Colonic mucosa (tissue), 4 donors: Measurements from ENCODE around the gene MRPL10. TPM values are rescaled to one million over a fixed set of nuclear protein-coding genes. Genes with fewer than 3 reads are reported as not detected.

ENCODE experiments used
- DNase-seq: peaks from one replicate; pipeline ENCODE4 v3.0.0-alpha.2; 2020
- H3K27ac ChIP-seq: fragments of 200-600 bp; one replicate; pipeline ENCODE4 v1.8.0; 2021
- H3K27me3 ChIP-seq: fragments of 200-600 bp; one replicate; pipeline ENCODE4 v1.8.0; 2021
- H3K36me3 ChIP-seq: fragments of 200-600 bp; one replicate; pipeline ENCODE4 v1.8.0; 2021
- H3K4me1 ChIP-seq: fragments of 200-600 bp; one replicate; pipeline ENCODE4 v1.8.0; 2021; ENCODE audit warnings: mild to moderate bottlenecking
- H3K4me3 ChIP-seq: fragments of 200-600 bp; one replicate; pipeline ENCODE4 v1.8.0; 2021
- H3K9ac ChIP-seq, 2 donors: one replicate each; pipeline ENCODE4 v1.7.0; 2013; ENCODE audit warnings: control low read depth in 2 of 2, low read depth in 2 of 2, low read length in 2 of 2
- H3K9me3 ChIP-seq: fragments of 200-600 bp; one replicate; pipeline ENCODE4 v1.8.0; 2021
- CTCF ChIP-seq: fragments of 200-600 bp; IDR thresholded peaks from one replicate; pipeline ENCODE4 v1.8.0; 2022; ENCODE audit warnings: antibody characterized with exemption, mild to moderate bottlenecking
- intact Hi-C: fragments of 100-400 bp; cut with DNase I; formaldehyde crosslinking; loops from one replicate; pipeline ENCODE4 v1.14.1; 2022
- total RNA-seq, 2 donors: library from RNA; stranded (reverse); fragmentation: NEBNext Ultra II Directional in 1 of 2; extraction: Animal tissue kit (Norgen Biotek cat#: 25700) in 1 of 2; gene quantifications; one replicate each; pipeline ENCODE4 v1.2.1, GENCODE V29; 2021
- donor health status: healthy.
- donor health status: DM: no; HTN: no; CAD: no.
- donor health status: DM: no; HTN: no; CAD: no.

MRPL10 gene
- total RNA-seq, 2 donors from 2014 or later: 32.2 to 50.8 TPM

GRCh38 chr17:47823519-47823918 is 7.8 kb downstream of the MRPL10 start:
- intact Hi-C loops: no loop called here
- Histone ChIP-seq H3K4me3 (no peak overlapping the region), H3K27me3 (no peaks in the 10 kb centered on the region), H3K9ac (no peak overlapping the region), H3K36me3 (peaks cover 13% of the 10 kb centered on the region), H3K27ac (no peak overlapping the region), H3K9me3 (no peaks in the 10 kb centered on the region), H3K4me1 (no peaks in the 10 kb centered on the region)
- no peak for TF ChIP-seq CTCF
- DNase-seq: no peak

- Histone ChIP-seq H3K36me3 (peaks cover 13% of the 10 kb centered on the region), H3K9ac (no peak overlapping the region), H3K27ac (no peak overlapping the region), H3K27me3 (no peaks in the 10 kb centered on the region), H3K4me3 (no peak overlapping the region), H3K4me1 (no peaks in the 10 kb centered on the region), H3K9me3 (no peaks in the 10 kb centered on the region)
- no peak for DNase-seq
- intact Hi-C loops: no loop called here
- no peak for TF ChIP-seq CTCF
Observed at GRCh38 chr17:47822785-47823184, 8.6 kb downstream of the MRPL10 start.

- intact Hi-C loops: no loop called here
- Histone ChIP-seq H3K4me1 (no peaks in the 10 kb centered on the region), H3K4me3 (peak within 1 kb of the TSS; percentile 64), H3K9me3 (no peaks in the 10 kb centered on the region), H3K36me3 (peaks cover 13% of the 10 kb centered on the region), H3K9ac (peak within 1 kb of the TSS; percentile 80 to 84), H3K27me3 (no peaks in the 10 kb centered on the region), H3K27ac (peak within 1 kb of the TSS; percentile 76)
- peak; percentile 82 for DNase-seq
- TF ChIP-seq CTCF: no peak
Observed at GRCh38 chr17:47821424-47822391, 9.6 kb downstream of the MRPL10 start, which contains the start of gene OSBPL7. Gene OSBPL7 (minus strand): TSS chr17:47821794. CDS start chr17:47820278, 1,516 bp downstream.

- intact Hi-C loops: no loop called here
- peaks cover 9% of the 10 kb centered on the region for H3K36me3 ChIP-seq
- H3K4me1 ChIP-seq: no peaks in the 10 kb centered on the region
- TF ChIP-seq CTCF: no peak
- DNase-seq: no peak
- H3K9me3 ChIP-seq: no peaks in the 10 kb centered on the region
- H3K27me3 ChIP-seq: no peaks in the 10 kb centered on the region
- H3K27ac ChIP-seq: peak overlapping the region; percentile 76
- peak overlapping the region; percentile 64 for H3K4me3 ChIP-seq
- H3K9ac ChIP-seq: peak overlapping the region; percentile 80 to 84
Observed at GRCh38 chr17:47821031-47821423, 10.3 kb downstream of the MRPL10 start.

- Histone ChIP-seq H3K27ac (peak overlapping the region; percentile 76), H3K4me3 (peak overlapping the region; percentile 64), H3K36me3 (peaks cover 9% of the 10 kb centered on the region), H3K27me3 (no peaks in the 10 kb centered on the region), H3K9ac (peak overlapping the region; percentile 80 to 84), H3K9me3 (no peaks in the 10 kb centered on the region), H3K4me1 (no peaks in the 10 kb centered on the region)
- TF ChIP-seq CTCF: no peak
- DNase-seq: peak; percentile 85
- intact Hi-C loops: no loop called here
Observed at GRCh38 chr17:47820033-47820789, 11.1 kb downstream of the MRPL10 start.
